IPS DF 4.7 (cell line): ENCODE results near the gene CHRNA5.
"Not testable (repeated sequence)": the region's sequence is repeated elsewhere in the genome, so short reads cannot be mapped to it uniquely, and the experiment has no call there.

Experiments used
- DNase-seq: peaks from one replicate; pipeline ENCODE4 v3.0.0-alpha.2; 2013; ENCODE audit warnings: low spot score; ENCODE audit errors: extremely low read depth

The CHRNA5 gene

DNA sequence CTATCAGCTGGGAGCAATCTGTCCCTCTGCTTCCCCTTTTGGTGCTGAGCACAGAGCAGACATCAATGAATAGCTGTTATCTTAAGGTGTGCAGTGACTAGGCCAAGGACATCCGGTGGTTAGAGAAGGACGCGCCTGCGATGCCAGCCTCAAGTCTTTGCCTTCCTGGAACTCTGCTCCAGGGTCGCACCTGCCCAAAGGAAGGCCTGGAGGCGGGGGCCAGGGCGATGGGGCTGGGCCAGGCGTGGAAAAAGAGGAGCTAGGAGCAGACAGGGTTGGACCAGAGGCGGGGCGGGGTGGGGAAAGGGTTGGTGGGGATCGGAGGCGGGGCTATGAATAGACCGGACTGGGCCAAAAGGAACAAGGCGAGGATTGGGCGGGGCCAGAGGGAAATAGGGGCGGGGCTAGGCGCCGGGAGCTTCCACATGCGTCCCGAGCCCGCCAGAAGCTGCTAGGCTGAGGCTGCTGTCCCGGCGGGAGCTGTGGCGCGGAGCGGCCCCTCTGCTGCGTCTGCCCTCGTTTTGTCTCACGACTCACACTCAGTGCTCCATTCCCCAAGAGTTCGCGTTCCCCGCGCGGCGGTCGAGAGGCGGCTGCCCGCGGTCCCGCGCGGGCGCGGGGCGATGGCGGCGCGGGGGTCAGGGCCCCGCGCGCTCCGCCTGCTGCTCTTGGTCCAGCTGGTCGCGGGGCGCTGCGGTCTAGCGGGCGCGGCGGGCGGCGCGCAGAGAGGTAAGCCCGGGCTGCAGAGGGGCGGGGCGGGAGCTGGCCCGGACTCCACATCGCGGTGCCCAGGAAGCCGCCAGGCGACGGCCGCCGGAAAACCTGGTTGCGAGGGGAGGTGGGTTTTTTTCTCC is at the start of gene CHRNA5:
TSS of gene CHRNA5 (plus strand) at position 424 of the 854 bp plus-strand sequence. CDS start at position 624, 200 bp downstream.
- peak; percentile 78 for DNase-seq

DNA sequence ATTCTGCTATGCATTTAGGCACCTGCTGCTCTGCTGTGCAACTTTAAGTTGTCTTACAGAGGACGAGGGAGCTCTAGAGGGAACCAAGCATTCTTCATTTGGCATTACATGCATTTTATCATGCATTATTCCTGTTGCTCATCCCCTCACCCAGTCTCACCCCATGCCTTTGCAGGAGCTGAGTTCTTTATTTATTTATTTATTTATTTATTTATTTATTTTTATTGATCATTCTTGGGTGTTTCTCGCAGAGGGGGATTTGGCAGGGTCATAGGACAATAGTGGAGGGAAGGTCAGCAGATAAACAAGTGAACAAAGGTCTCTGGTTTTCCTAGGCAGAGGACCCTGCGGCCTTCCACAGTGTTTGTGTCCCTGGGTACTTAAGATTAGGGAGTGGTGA is 45.3 kb upstream of the CHRNA5 start:
- not testable (repeated sequence) for DNase-seq

DNA sequence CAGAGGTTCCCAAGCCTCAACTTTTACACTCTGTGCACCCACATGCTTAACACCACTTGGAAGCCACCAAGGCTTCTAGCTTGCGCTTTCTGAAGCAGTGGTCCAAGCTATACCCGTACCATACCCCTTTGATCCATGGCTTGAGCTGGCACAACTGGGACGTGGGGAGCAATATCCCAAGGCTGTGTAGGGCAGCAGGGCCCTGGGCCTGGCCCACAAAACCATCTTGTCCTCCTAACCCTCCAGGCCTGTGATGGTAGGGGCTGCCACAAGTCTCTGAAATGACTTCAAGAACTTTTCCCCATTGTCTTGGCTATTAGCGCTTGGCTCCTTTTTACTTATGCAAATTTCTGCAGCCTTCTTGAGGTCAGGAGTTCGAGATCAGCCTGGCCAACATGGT is 41.1 kb upstream of the CHRNA5 start:
- no peak for DNase-seq

- DNase-seq: no peak
Observed at GRCh38 chr15:78527325-78527724, 38.0 kb upstream of the CHRNA5 start.

- no peak for DNase-seq
Observed at GRCh38 chr15:78533331-78533730, 32.0 kb upstream of the CHRNA5 start.

- DNase-seq: no peak
Observed at GRCh38 chr15:78536134-78536533, 29.2 kb upstream of the CHRNA5 start.

- DNase-seq: no peak
Observed at GRCh38 chr15:78537266-78537905, 27.9 kb upstream of the CHRNA5 start.

- no peak for DNase-seq
Observed at GRCh38 chr15:78538358-78538757, 27.0 kb upstream of the CHRNA5 start.

- DNase-seq: not testable (repeated sequence)
Observed at GRCh38 chr15:78539464-78540140, 25.7 kb upstream of the CHRNA5 start.

- DNase-seq: no peak
Observed at GRCh38 chr15:78540141-78540870, 25.0 kb upstream of the CHRNA5 start, which contains the start of gene PSMA4. PSMA4 (plus strand) TSS chr15:78540444; CDS start chr15:78541928, 1,484 bp downstream.

GRCh38 chr15:78540871-78541743 is 24.2 kb upstream of the CHRNA5 start:
- DNase-seq: no peak

DNA sequence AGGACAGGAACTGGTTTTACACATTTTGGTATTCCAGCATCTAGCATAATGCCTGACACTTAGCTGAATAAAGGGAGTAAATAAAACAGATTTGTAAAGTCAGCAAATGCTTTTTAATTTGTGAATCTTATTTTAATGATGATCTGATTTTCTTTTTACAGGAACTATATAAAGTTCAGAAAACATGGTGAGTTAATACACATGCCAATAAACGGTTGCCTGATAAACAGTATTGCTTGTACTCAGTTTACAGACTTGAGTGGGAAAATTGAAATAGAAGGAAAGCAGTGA is 23.6 kb upstream of the CHRNA5 start:
- DNase-seq: no peak

DNA sequence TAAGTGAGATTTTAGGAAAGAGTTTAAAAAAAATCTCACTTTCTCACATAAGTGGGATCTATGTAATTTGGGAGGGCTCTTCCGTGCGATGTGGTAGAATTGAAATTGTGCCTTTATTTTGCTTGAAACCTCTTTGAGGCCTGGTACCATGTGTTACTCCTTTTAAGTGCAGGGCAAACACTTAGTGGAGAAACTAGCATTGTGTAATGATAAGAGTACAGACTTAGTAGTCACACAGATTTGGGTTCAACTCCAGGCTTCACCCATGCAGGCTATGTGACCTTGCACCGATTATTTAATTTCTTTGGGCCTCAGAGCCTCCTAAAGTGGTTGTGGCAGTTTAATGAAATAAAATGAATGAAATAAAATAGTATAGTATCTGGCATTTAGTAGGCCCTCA is 22.7 kb upstream of the CHRNA5 start:
- no peak for DNase-seq

DNA sequence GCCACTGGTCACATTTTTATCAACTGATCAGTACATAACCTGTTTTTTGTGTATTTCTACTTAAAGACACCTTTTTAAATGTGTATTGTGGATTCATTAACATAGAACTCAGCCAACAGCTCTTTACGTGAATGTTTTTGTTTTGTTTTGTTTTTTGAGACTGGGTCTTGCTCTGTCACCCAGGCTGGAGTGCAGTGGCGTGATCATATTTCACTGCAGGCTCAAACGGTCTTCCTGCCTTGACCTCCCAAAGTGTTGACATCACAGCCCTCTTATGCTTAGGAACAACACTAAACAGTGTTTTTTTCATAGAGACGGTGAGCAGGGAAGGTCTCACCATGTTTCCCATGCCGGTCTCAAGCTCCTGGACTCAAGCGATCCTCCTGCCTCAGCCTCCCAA is 15.1 kb upstream of the CHRNA5 start:
- DNase-seq: no peak

DNA sequence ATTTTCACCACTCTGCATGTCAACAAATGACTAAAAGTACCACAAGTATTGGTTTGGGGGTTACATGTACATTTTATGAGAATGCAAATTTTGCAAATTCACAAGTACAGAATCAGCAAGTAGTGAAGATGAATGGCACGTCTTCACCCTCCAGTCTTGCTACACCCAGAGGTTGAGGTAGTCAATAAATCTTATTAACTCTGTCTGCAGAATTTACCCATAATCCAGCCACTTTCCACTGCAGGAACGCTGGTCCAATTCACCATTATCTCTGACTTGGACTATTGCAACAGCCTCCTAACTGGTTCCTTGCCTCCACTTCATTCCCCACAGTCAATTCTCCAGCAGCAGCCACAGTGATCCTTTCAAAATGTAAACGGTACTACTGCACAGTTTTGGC is 14.5 kb upstream of the CHRNA5 start:
- no peak for DNase-seq

DNA sequence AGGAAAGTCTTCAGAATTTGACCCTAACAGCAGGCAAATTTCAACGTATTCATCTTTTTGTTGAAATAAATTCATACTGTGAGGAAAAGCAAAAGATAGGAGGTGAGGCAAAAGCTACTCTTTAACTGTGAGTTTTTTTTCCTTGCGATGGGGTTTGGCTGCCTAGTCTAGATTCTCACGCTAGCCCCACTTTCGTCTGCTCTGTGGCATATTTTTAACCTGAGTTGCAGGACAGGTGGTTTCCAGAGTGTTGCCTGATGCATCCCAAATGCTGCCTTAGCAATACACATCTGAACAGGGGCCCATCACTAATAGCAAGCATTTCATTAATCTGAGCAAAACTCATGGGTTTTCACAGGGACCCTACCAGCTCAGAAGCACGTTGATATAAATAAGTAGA is 13.4 kb upstream of the CHRNA5 start:
- no peak for DNase-seq

GRCh38 chr15:78552597-78552996 is 12.7 kb upstream of the CHRNA5 start:
- DNase-seq: no peak

DNA sequence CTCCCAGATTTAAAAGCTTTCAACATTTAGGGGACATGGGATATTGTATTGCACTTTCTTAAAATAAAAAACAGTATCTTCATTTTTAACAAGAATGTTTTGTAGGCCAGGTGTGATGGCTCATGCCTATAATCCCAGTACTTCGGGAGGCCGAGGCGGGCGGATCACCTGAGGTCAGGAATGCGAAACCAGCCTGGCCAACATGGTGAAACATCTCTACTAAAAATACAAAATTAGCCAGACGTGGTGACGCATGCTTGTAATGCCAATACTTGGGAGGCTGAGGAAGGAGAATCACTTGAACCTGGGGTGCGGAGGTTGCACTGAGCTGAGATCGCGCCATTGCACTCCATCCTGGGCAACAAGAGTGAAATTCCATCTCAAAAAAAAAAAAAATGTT is 5.1 kb upstream of the CHRNA5 start:
- not testable (repeated sequence) for DNase-seq

DNA sequence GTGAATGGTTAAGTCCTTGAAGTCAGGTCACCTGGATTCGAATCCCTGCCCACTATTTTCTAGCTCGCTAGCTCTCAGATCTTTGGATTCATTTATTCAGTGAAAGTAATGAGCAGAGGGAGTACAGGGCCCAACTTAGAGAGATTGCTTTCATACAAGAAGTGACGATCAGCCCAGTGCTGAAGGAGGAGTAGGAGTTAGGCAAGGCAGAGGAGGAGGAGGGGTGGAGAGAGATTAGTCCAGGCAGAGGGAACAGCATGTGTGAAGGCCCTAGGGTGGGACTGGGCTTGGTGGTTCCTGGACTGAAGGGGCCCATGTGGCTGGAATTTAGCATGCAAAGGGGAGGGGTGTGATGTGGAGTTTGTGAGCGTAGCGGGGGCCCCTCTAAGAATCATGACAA is 3.8 kb upstream of the CHRNA5 start:
- no peak for DNase-seq

DNA sequence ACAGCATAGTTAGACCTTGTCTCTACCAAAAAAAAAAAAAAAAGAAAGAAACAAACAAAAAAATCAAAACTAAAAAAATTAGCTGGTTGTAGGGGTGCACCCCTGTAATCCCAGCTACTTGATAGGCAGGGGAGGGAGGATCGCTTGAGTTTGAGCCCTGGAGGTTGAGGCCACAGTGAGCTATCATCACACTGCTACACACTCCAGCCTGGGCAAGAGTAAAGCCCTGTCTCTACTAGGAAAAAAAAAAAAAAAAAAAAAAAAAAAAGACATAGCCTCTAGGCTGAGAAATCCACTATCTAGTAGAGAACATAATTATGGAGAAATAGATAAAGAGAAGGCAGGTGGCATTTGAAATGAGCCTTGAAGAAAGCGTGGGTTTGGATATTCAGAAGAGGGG is 2.2 kb upstream of the CHRNA5 start:
- DNase-seq: no peak

DNA sequence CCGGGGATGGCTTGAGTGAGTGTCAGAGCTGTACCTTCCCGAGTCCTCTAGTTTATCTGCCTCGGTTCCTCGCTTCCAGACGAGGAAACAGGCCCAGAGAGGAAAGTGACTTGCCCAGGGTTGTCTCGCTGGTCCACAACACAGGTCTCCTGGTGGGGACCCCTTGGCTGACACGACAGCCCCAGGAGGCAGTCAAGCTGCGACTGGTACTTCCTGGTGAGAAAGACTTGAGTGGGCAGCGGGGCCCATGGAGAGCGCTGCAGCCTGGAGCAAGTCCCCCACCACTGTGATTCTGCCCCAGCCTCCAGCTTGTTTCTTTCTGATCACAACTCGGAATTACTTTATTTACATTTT is 600 bp upstream of the CHRNA5 start:
- DNase-seq: no peak
